HG03342 (cell line): ENCODE measurements around the gene BICRA.
"Not testable (repeated sequence)": the region's sequence is repeated elsewhere in the genome, so short reads cannot be mapped to it uniquely, and the experiment has no call there.

Experiments
- ATAC-seq: cut with Tn5 transposase; IDR thresholded peaks from one replicate; pipeline ENCODE4 v1.9.1; 2021; ENCODE audit warnings: mild to moderate bottlenecking, moderate library complexity; ENCODE audit not compliant: unreplicated experiment

The BICRA gene

GRCh38 chr19:47658431-47659348 lies 49.8 kb downstream of the BICRA start:
- no peak for ATAC-seq

GRCh38 chr19:47660435-47660832 lies 51.5 kb downstream of the BICRA start:
- ATAC-seq: no peak

- no peak for ATAC-seq
Measured at GRCh38 chr19:47661161-47661560, 52.2 kb downstream of the BICRA start.

GRCh38 chr19:47661611-47662010 lies 52.7 kb downstream of the BICRA start:
- ATAC-seq: no peak

GRCh38 chr19:47663435-47663910 lies 54.5 kb downstream of the BICRA start:
- ATAC-seq: no peak

- no peak for ATAC-seq
Measured at GRCh38 chr19:47663911-47664771, 55.2 kb downstream of the BICRA start.

- ATAC-seq: not testable (repeated sequence)
Measured at GRCh38 chr19:47668556-47668955, 59.6 kb downstream of the BICRA start.

GRCh38 chr19:47670736-47671135 lies 61.8 kb downstream of the BICRA start:
- ATAC-seq: no peak

- no peak for ATAC-seq
Measured at GRCh38 chr19:47671499-47671898, 62.6 kb downstream of the BICRA start.

- ATAC-seq: no peak
Measured at GRCh38 chr19:47673426-47673825, 64.5 kb downstream of the BICRA start.

- no peak for ATAC-seq
Measured at GRCh38 chr19:47674548-47674947, 65.6 kb downstream of the BICRA start.

GRCh38 chr19:47675271-47675670 lies 66.3 kb downstream of the BICRA start:
- no peak for ATAC-seq

- ATAC-seq: no peak
Measured at GRCh38 chr19:47675859-47676258, 66.9 kb downstream of the BICRA start.

- ATAC-seq: no peak
Measured at GRCh38 chr19:47676811-47677210, 67.9 kb downstream of the BICRA start.

- no peak for ATAC-seq
Measured at GRCh38 chr19:47679251-47679900, 70.4 kb downstream of the BICRA start.

- ATAC-seq: no peak
Measured at GRCh38 chr19:47679922-47680857, 71.3 kb downstream of the BICRA start.

GRCh38 chr19:47680858-47681332 lies 72.0 kb downstream of the BICRA start:
- no peak for ATAC-seq

GRCh38 chr19:47681388-47681787 lies 72.5 kb downstream of the BICRA start:
- no peak for ATAC-seq

- no peak for ATAC-seq
Measured at GRCh38 chr19:47681936-47682335, 73.0 kb downstream of the BICRA start.

- no peak for ATAC-seq
Measured at GRCh38 chr19:47682939-47683338, 74.0 kb downstream of the BICRA start.
